ENCODE results near the gene FEM1C.

The FEM1C gene

DNA sequence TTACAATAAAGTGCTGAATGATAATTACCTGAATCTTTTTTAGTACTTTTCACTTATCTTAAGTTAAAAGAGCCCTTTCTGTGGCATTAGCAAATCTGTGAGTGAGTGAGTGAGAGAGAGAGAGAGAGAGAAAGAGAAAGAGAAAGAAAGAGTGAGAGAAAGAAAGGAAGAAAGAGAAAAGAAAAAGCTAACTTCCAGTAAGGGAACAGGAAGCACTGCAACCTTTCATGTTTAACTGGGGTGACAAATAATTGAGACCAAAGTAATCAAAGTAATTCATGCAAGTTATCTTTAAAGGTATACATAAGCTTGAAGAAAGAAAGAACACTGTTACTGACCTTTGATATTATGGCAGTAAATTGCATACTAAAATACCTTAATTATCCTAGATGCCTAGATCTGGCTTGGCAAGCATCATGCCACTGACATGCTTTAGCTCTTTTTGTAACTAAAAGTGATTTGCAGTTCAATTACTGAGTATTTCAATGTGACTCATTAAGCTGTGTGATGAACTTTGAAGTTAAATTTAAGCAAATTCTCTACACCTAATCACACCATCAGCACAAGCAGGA lies 21.7 kb downstream of the FEM1C start:
- Histone ChIP-seq H3K27me3 (ENCODE audit: insufficient read depth, poor library complexity, severe bottlenecking) (no peaks in the 10 kb centered on the region), H3K27ac (replicated peaks) (no peak overlapping the region), H3K4me3 (replicated peaks; ENCODE audit: insufficient read depth, low read length) (no peak overlapping the region)
- TF ChIP-seq POLR2AphosphoS5 (IDR thresholded peaks at IDR 0.05; ENCODE audit: low read depth), result no peak
- TF ChIP-seq, protein P1, sequence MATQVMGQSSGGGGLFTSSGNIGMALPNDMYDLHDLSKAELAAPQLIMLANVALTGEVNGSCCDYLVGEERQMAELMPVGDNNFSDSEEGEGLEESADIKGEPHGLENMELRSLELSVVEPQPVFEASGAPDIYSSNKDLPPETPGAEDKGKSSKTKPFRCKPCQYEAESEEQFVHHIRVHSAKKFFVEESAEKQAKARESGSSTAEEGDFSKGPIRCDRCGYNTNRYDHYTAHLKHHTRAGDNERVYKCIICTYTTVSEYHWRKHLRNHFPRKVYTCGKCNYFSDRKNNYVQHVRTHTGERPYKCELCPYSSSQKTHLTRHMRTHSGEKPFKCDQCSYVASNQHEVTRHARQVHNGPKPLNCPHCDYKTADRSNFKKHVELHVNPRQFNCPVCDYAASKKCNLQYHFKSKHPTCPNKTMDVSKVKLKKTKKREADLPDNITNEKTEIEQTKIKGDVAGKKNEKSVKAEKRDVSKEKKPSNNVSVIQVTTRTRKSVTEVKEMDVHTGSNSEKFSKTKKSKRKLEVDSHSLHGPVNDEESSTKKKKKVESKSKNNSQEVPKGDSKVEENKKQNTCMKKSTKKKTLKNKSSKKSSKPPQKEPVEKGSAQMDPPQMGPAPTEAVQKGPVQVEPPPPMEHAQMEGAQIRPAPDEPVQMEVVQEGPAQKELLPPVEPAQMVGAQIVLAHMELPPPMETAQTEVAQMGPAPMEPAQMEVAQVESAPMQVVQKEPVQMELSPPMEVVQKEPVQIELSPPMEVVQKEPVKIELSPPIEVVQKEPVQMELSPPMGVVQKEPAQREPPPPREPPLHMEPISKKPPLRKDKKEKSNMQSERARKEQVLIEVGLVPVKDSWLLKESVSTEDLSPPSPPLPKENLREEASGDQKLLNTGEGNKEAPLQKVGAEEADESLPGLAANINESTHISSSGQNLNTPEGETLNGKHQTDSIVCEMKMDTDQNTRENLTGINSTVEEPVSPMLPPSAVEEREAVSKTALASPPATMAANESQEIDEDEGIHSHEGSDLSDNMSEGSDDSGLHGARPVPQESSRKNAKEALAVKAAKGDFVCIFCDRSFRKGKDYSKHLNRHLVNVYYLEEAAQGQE (IDR thresholded peaks at IDR 0.05; ENCODE audit: insufficient replicate concordance, low read depth), result no peak
- no peak for TF ChIP-seq SPI1 (IDR thresholded peaks at IDR 0.05; ENCODE audit: borderline replicate concordance, low read depth)
- TF ChIP-seq, protein P2, sequence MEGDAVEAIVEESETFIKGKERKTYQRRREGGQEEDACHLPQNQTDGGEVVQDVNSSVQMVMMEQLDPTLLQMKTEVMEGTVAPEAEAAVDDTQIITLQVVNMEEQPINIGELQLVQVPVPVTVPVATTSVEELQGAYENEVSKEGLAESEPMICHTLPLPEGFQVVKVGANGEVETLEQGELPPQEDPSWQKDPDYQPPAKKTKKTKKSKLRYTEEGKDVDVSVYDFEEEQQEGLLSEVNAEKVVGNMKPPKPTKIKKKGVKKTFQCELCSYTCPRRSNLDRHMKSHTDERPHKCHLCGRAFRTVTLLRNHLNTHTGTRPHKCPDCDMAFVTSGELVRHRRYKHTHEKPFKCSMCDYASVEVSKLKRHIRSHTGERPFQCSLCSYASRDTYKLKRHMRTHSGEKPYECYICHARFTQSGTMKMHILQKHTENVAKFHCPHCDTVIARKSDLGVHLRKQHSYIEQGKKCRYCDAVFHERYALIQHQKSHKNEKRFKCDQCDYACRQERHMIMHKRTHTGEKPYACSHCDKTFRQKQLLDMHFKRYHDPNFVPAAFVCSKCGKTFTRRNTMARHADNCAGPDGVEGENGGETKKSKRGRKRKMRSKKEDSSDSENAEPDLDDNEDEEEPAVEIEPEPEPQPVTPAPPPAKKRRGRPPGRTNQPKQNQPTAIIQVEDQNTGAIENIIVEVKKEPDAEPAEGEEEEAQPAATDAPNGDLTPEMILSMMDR (IDR thresholded peaks at IDR 0.05; ENCODE audit: insufficient read depth, low read length), result no peak
- no peak for TF ChIP-seq GABPA (IDR thresholded peaks at IDR 0.05; ENCODE audit: low read depth)
- DNase-seq (ENCODE audit: low read depth in 1 of 2, low spot score in 1 of 2), result no peak

DNA sequence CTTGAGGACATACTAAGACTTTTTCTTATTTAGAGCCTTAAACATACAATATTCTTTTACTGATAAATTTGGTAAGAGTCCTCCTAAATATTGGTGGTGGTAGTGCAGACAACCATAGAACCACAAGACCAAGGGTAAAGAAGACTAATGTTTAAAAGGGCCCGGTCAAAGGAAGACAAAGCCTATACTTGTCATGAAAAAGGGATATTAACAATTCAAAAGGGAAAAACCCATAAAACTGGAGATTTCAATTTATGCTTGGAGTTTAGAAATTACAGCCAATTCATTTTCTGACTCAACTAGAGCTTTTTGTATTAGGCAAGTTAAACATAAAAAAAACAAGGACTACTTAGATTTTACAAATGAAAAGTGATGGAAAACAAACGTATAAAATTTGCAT lies 24.4 kb downstream of the FEM1C start:
- no peak overlapping the region for H3K4me3 ChIP-seq (replicated peaks; ENCODE audit: insufficient read depth, low read length)
- H3K27ac ChIP-seq (replicated peaks), result no peak overlapping the region
- no peak for DNase-seq (ENCODE audit: low read depth in 1 of 2, low spot score in 1 of 2)
- H3K27me3 ChIP-seq (ENCODE audit: insufficient read depth, poor library complexity, severe bottlenecking), result no peaks in the 10 kb centered on the region
- TF ChIP-seq, protein P1 (IDR thresholded peaks at IDR 0.05; ENCODE audit: insufficient replicate concordance, low read depth), result no peak
- TF ChIP-seq, protein P2 (IDR thresholded peaks at IDR 0.05; ENCODE audit: insufficient read depth, low read length), result no peak
- TF ChIP-seq GABPA (IDR thresholded peaks at IDR 0.05; ENCODE audit: low read depth), result no peak
- no peak for TF ChIP-seq SPI1 (IDR thresholded peaks at IDR 0.05; ENCODE audit: borderline replicate concordance, low read depth)
- no peak for TF ChIP-seq POLR2AphosphoS5 (IDR thresholded peaks at IDR 0.05; ENCODE audit: low read depth)

DNA sequence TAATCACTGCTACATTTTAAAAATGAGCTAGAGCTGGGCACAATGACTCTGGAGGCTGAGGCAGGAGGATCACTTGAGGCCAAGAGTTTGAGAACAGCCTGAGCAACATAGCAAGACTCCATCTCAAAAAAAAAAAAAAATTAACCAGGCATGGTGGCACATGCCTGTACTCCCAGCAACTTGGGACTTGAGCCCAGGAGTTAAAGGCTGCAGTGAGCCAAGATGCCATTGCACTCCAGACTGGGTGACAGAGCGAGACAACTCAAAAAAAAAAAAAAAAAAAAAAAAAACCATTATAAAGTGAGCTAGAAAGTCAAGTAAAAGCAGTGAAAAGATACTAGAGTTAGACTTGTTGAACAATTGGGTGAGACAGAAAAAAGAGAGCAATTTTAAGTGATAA lies 28.2 kb downstream of the FEM1C start:
- TF ChIP-seq GABPA (IDR thresholded peaks at IDR 0.05; ENCODE audit: low read depth), result no peak
- TF ChIP-seq, protein P1 (IDR thresholded peaks at IDR 0.05; ENCODE audit: insufficient replicate concordance, low read depth), result no peak
- TF ChIP-seq, protein P2 (IDR thresholded peaks at IDR 0.05; ENCODE audit: insufficient read depth, low read length), result no peak
- no peak for TF ChIP-seq SPI1 (IDR thresholded peaks at IDR 0.05; ENCODE audit: borderline replicate concordance, low read depth)
- TF ChIP-seq POLR2AphosphoS5 (IDR thresholded peaks at IDR 0.05; ENCODE audit: low read depth), result no peak
- no peak for DNase-seq (ENCODE audit: low read depth in 1 of 2, low spot score in 1 of 2)
- no peak overlapping the region for H3K4me3 ChIP-seq (replicated peaks; ENCODE audit: insufficient read depth, low read length)
- H3K27ac ChIP-seq (replicated peaks), result no peak overlapping the region
- no peaks in the 10 kb centered on the region for H3K27me3 ChIP-seq (ENCODE audit: insufficient read depth, poor library complexity, severe bottlenecking)
